ENCODE measurements around the gene ARHGAP29. TPM values are rescaled to one million over a fixed set of nuclear protein-coding genes. Genes with fewer than 3 reads are reported as not detected.

The ARHGAP29 gene
- total RNA-seq, 1 experiment from 2014 or later, result 46.7 TPM

DNA sequence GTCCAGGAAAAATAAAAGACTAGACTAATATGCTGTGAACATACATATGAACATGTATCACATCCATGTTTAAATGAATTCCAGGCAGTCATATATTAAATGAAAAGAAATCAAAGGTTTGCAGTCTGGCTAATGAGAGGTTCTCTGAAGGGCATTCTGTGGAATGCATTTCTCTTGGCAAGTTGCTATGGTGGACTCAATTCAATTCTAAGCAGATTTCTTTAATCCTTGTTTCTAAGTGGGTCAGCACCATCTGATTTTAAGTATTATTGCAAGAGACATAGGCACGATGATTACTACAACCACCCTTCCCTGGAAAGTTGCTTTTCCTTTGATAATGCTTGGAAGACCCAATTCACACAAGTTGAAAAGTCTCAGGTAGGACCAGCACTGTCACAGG lies 92.5 kb downstream of the ARHGAP29 start:
- Mint-ChIP-seq H3K36me3 (ENCODE audit: insufficient read depth, unreplicated experiment) (no peaks in the 10 kb centered on the region), H3K9me3 (ENCODE audit: unreplicated experiment) (no peaks in the 10 kb centered on the region), H3K4me1 (ENCODE audit: insufficient read depth, unreplicated experiment) (peaks cover 5% of the 10 kb centered on the region), H3K27me3 (ENCODE audit: insufficient read depth, unreplicated experiment) (no peaks in the 10 kb centered on the region), H3K27ac (ENCODE audit: low read depth, unreplicated experiment) (no peak overlapping the region), H3K4me3 (ENCODE audit: unreplicated experiment) (no peak overlapping the region)
- no TSS peak for BruUV-seq (replicated peaks)
- TF ChIP-seq, protein P1, sequence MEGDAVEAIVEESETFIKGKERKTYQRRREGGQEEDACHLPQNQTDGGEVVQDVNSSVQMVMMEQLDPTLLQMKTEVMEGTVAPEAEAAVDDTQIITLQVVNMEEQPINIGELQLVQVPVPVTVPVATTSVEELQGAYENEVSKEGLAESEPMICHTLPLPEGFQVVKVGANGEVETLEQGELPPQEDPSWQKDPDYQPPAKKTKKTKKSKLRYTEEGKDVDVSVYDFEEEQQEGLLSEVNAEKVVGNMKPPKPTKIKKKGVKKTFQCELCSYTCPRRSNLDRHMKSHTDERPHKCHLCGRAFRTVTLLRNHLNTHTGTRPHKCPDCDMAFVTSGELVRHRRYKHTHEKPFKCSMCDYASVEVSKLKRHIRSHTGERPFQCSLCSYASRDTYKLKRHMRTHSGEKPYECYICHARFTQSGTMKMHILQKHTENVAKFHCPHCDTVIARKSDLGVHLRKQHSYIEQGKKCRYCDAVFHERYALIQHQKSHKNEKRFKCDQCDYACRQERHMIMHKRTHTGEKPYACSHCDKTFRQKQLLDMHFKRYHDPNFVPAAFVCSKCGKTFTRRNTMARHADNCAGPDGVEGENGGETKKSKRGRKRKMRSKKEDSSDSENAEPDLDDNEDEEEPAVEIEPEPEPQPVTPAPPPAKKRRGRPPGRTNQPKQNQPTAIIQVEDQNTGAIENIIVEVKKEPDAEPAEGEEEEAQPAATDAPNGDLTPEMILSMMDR (IDR thresholded peaks at IDR 0.05; ENCODE audit: unreplicated experiment), result no peak
- ChIA-PET CTCF (no interaction called here), POLR2A (no interaction called here)
- DNase-seq (ENCODE audit: unreplicated experiment), result no peak
- intact Hi-C loops (cut with micrococcal nuclease), result no loop called here

- Mint-ChIP-seq H3K27ac (ENCODE audit: low read depth, unreplicated experiment) (no peak overlapping the region), H3K9me3 (ENCODE audit: unreplicated experiment) (no peaks in the 10 kb centered on the region), H3K36me3 (ENCODE audit: insufficient read depth, unreplicated experiment) (peaks cover 3% of the 10 kb centered on the region), H3K4me1 (ENCODE audit: insufficient read depth, unreplicated experiment) (peaks cover 5% of the 10 kb centered on the region), H3K4me3 (ENCODE audit: unreplicated experiment) (no peak overlapping the region), H3K27me3 (ENCODE audit: insufficient read depth, unreplicated experiment) (no peaks in the 10 kb centered on the region)
- no peak for DNase-seq (ENCODE audit: unreplicated experiment)
- BruUV-seq (replicated peaks), result no TSS peak
- intact Hi-C loops (cut with micrococcal nuclease), result no loop called here
- TF ChIP-seq, protein P1 (IDR thresholded peaks at IDR 0.05; ENCODE audit: unreplicated experiment), result no peak
- ChIA-PET POLR2A (no interaction called here), CTCF (no interaction called here)
Observed at GRCh38 chr1:94143809-94144176, 93.6 kb downstream of the ARHGAP29 start.

GRCh38 chr1:94143173-94143808 lies 94.1 kb downstream of the ARHGAP29 start:
- intact Hi-C loops (cut with micrococcal nuclease), result no loop called here
- Mint-ChIP-seq H3K27ac (ENCODE audit: low read depth, unreplicated experiment) (no peak overlapping the region), H3K27me3 (ENCODE audit: insufficient read depth, unreplicated experiment) (no peaks in the 10 kb centered on the region), H3K4me1 (ENCODE audit: insufficient read depth, unreplicated experiment) (peaks cover 5% of the 10 kb centered on the region), H3K9me3 (ENCODE audit: unreplicated experiment) (no peaks in the 10 kb centered on the region), H3K36me3 (ENCODE audit: insufficient read depth, unreplicated experiment) (peaks cover 4% of the 10 kb centered on the region), H3K4me3 (ENCODE audit: unreplicated experiment) (no peak overlapping the region)
- TF ChIP-seq, protein P1 (IDR thresholded peaks at IDR 0.05; ENCODE audit: unreplicated experiment), result no peak
- no peak for DNase-seq (ENCODE audit: unreplicated experiment)
- ChIA-PET CTCF (no interaction called here), POLR2A (no interaction called here)
- no TSS peak for BruUV-seq (replicated peaks)

GRCh38 chr1:94142583-94142982 lies 94.8 kb downstream of the ARHGAP29 start:
- H3K36me3 Mint-ChIP-seq (ENCODE audit: insufficient read depth, unreplicated experiment), result peaks cover 4% of the 10 kb centered on the region
- H3K4me3 Mint-ChIP-seq (ENCODE audit: unreplicated experiment), result no peak overlapping the region
- ChIA-PET CTCF (no interaction called here), POLR2A (interaction anchor here (0.9 kb wide), 2 partner anchors 11 to 63 kb away, joined by 4 to 5 read pairs; no protein-coding TSS in a partner anchor)
- DNase-seq (ENCODE audit: unreplicated experiment), result no peak
- BruUV-seq (replicated peaks), result no TSS peak
- H3K27ac Mint-ChIP-seq (ENCODE audit: low read depth, unreplicated experiment), result no peak overlapping the region
- intact Hi-C loops (cut with micrococcal nuclease), result no loop called here
- TF ChIP-seq, protein P1 (IDR thresholded peaks at IDR 0.05; ENCODE audit: unreplicated experiment), result no peak
- no peaks in the 10 kb centered on the region for H3K9me3 Mint-ChIP-seq (ENCODE audit: unreplicated experiment)
- peaks cover 5% of the 10 kb centered on the region for H3K4me1 Mint-ChIP-seq (ENCODE audit: insufficient read depth, unreplicated experiment)
- no peaks in the 10 kb centered on the region for H3K27me3 Mint-ChIP-seq (ENCODE audit: insufficient read depth, unreplicated experiment)
